ENCODE results near the gene UCP2. TPM values are rescaled to one million over a fixed set of nuclear protein-coding genes. Genes with fewer than 3 reads are reported as not detected.

The UCP2 gene
- total RNA-seq, 1 experiment from 2014 or later: 54.0 TPM

DNA sequence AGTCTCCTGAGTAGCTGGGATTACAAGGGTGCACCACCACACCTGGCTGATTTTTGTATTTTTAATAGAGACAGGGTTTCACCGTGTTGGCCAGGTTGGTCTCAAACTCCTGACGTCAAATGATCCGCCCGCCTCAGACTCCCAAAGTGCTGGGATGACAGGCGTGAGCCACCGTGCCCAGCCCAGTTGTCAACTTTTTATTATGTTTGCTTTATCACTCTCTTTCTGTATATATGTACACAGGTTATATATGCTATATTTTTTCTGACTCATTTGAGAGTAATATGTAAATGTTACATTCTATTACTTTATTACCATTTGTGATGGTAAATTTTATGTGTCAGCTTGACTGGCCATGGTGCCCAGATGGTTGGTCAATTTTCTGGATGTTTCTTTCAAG, 50.7 kb downstream of the UCP2 start:
- CTCF ChIA-PET: interaction anchor here (0.6 to 1.7 kb wide), 46 partner anchors 10 to 695 kb away, joined by 3 to 33 read pairs (median 4); partner anchors contain the start of genes DNAJB13, PPME1, RAB6A and UCP2
- Mint-ChIP-seq H3K4me3 (no peak overlapping the region), H3K27me3 (ENCODE audit: low read depth) (no peaks in the 10 kb centered on the region; the same call in 1 of the 2 replicates), H3K27ac (no peak overlapping the region), H3K9me3 (no peaks in the 10 kb centered on the region), H3K36me3 (peaks cover 37% of the 10 kb centered on the region), H3K4me1 (0 out of 2 replicates have a peak, but pooled peaks cover 2% of the 10 kb centered on the region)
- ATAC-seq (no peak), DNase-seq (ENCODE audit: low spot score) (no peak)
- POLR2A ChIA-PET: interaction anchor here (1.2 to 1.4 kb wide), 2 partner anchors 153 to 271 kb away, joined by 6 read pairs; no protein-coding TSS in a partner anchor
- TF ChIP-seq SMAD3 (CRISPR knock-in tag; IDR thresholded peaks at IDR 0.05; ENCODE audit: borderline replicate concordance): no peak
- TF ChIP-seq, protein P1, sequence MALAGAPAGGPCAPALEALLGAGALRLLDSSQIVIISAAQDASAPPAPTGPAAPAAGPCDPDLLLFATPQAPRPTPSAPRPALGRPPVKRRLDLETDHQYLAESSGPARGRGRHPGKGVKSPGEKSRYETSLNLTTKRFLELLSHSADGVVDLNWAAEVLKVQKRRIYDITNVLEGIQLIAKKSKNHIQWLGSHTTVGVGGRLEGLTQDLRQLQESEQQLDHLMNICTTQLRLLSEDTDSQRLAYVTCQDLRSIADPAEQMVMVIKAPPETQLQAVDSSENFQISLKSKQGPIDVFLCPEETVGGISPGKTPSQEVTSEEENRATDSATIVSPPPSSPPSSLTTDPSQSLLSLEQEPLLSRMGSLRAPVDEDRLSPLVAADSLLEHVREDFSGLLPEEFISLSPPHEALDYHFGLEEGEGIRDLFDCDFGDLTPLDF (CRISPR knock-in tag; IDR thresholded peaks at IDR 0.05): no peak
- no peak for TF ChIP-seq SMAD4 (CRISPR knock-in tag; IDR thresholded peaks at IDR 0.05)
- TF ChIP-seq, protein P2, sequence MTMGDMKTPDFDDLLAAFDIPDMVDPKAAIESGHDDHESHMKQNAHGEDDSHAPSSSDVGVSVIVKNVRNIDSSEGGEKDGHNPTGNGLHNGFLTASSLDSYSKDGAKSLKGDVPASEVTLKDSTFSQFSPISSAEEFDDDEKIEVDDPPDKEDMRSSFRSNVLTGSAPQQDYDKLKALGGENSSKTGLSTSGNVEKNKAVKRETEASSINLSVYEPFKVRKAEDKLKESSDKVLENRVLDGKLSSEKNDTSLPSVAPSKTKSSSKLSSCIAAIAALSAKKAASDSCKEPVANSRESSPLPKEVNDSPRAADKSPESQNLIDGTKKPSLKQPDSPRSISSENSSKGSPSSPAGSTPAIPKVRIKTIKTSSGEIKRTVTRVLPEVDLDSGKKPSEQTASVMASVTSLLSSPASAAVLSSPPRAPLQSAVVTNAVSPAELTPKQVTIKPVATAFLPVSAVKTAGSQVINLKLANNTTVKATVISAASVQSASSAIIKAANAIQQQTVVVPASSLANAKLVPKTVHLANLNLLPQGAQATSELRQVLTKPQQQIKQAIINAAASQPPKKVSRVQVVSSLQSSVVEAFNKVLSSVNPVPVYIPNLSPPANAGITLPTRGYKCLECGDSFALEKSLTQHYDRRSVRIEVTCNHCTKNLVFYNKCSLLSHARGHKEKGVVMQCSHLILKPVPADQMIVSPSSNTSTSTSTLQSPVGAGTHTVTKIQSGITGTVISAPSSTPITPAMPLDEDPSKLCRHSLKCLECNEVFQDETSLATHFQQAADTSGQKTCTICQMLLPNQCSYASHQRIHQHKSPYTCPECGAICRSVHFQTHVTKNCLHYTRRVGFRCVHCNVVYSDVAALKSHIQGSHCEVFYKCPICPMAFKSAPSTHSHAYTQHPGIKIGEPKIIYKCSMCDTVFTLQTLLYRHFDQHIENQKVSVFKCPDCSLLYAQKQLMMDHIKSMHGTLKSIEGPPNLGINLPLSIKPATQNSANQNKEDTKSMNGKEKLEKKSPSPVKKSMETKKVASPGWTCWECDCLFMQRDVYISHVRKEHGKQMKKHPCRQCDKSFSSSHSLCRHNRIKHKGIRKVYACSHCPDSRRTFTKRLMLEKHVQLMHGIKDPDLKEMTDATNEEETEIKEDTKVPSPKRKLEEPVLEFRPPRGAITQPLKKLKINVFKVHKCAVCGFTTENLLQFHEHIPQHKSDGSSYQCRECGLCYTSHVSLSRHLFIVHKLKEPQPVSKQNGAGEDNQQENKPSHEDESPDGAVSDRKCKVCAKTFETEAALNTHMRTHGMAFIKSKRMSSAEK (CRISPR knock-in tag; IDR thresholded peaks at IDR 0.05; ENCODE audit: borderline replicate concordance): no peak
- TF ChIP-seq, protein P3, sequence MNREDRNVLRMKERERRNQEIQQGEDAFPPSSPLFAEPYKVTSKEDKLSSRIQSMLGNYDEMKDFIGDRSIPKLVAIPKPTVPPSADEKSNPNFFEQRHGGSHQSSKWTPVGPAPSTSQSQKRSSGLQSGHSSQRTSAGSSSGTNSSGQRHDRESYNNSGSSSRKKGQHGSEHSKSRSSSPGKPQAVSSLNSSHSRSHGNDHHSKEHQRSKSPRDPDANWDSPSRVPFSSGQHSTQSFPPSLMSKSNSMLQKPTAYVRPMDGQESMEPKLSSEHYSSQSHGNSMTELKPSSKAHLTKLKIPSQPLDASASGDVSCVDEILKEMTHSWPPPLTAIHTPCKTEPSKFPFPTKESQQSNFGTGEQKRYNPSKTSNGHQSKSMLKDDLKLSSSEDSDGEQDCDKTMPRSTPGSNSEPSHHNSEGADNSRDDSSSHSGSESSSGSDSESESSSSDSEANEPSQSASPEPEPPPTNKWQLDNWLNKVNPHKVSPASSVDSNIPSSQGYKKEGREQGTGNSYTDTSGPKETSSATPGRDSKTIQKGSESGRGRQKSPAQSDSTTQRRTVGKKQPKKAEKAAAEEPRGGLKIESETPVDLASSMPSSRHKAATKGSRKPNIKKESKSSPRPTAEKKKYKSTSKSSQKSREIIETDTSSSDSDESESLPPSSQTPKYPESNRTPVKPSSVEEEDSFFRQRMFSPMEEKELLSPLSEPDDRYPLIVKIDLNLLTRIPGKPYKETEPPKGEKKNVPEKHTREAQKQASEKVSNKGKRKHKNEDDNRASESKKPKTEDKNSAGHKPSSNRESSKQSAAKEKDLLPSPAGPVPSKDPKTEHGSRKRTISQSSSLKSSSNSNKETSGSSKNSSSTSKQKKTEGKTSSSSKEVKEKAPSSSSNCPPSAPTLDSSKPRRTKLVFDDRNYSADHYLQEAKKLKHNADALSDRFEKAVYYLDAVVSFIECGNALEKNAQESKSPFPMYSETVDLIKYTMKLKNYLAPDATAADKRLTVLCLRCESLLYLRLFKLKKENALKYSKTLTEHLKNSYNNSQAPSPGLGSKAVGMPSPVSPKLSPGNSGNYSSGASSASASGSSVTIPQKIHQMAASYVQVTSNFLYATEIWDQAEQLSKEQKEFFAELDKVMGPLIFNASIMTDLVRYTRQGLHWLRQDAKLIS (CRISPR knock-in tag; IDR thresholded peaks at IDR 0.05; ENCODE audit: borderline replicate concordance): no peak
- TF ChIP-seq ZNF232 (CRISPR knock-in tag; IDR thresholded peaks at IDR 0.05): no peak
- TF ChIP-seq, protein P4, sequence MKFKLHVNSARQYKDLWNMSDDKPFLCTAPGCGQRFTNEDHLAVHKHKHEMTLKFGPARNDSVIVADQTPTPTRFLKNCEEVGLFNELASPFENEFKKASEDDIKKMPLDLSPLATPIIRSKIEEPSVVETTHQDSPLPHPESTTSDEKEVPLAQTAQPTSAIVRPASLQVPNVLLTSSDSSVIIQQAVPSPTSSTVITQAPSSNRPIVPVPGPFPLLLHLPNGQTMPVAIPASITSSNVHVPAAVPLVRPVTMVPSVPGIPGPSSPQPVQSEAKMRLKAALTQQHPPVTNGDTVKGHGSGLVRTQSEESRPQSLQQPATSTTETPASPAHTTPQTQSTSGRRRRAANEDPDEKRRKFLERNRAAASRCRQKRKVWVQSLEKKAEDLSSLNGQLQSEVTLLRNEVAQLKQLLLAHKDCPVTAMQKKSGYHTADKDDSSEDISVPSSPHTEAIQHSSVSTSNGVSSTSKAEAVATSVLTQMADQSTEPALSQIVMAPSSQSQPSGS (CRISPR knock-in tag; IDR thresholded peaks at IDR 0.05; ENCODE audit: borderline replicate concordance, low read depth): no peak
- TF ChIP-seq, protein P5, sequence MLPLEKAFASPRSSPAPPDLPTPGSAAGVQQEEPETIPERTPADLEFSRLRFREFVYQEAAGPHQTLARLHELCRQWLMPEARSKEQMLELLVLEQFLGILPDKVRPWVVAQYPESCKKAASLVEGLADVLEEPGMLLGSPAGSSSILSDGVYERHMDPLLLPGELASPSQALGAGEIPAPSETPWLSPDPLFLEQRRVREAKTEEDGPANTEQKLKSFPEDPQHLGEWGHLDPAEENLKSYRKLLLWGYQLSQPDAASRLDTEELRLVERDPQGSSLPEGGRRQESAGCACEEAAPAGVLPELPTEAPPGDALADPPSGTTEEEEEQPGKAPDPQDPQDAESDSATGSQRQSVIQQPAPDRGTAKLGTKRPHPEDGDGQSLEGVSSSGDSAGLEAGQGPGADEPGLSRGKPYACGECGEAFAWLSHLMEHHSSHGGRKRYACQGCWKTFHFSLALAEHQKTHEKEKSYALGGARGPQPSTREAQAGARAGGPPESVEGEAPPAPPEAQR (CRISPR knock-in tag; IDR thresholded peaks at IDR 0.05): no peak
- TF ChIP-seq, protein P6, sequence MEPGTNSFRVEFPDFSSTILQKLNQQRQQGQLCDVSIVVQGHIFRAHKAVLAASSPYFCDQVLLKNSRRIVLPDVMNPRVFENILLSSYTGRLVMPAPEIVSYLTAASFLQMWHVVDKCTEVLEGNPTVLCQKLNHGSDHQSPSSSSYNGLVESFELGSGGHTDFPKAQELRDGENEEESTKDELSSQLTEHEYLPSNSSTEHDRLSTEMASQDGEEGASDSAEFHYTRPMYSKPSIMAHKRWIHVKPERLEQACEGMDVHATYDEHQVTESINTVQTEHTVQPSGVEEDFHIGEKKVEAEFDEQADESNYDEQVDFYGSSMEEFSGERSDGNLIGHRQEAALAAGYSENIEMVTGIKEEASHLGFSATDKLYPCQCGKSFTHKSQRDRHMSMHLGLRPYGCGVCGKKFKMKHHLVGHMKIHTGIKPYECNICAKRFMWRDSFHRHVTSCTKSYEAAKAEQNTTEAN (CRISPR knock-in tag; IDR thresholded peaks at IDR 0.05): no peak
- no peak for TF ChIP-seq EMX1 (CRISPR knock-in tag; IDR thresholded peaks at IDR 0.05)
- TF ChIP-seq CREB1 (CRISPR knock-in tag; IDR thresholded peaks at IDR 0.05): no peak
- TF ChIP-seq, protein P7, sequence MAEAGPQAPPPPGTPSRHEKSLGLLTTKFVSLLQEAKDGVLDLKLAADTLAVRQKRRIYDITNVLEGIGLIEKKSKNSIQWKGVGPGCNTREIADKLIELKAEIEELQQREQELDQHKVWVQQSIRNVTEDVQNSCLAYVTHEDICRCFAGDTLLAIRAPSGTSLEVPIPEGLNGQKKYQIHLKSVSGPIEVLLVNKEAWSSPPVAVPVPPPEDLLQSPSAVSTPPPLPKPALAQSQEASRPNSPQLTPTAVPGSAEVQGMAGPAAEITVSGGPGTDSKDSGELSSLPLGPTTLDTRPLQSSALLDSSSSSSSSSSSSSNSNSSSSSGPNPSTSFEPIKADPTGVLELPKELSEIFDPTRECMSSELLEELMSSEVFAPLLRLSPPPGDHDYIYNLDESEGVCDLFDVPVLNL (CRISPR knock-in tag; IDR thresholded peaks at IDR 0.05; ENCODE audit: borderline replicate concordance, low read depth): no peak
- no peak for TF ChIP-seq NFE2L1 (CRISPR knock-in tag; IDR thresholded peaks at IDR 0.05)
- no peak for TF ChIP-seq FOXJ3 (CRISPR knock-in tag; IDR thresholded peaks at IDR 0.05; ENCODE audit: borderline replicate concordance)
- TF ChIP-seq, protein P8, sequence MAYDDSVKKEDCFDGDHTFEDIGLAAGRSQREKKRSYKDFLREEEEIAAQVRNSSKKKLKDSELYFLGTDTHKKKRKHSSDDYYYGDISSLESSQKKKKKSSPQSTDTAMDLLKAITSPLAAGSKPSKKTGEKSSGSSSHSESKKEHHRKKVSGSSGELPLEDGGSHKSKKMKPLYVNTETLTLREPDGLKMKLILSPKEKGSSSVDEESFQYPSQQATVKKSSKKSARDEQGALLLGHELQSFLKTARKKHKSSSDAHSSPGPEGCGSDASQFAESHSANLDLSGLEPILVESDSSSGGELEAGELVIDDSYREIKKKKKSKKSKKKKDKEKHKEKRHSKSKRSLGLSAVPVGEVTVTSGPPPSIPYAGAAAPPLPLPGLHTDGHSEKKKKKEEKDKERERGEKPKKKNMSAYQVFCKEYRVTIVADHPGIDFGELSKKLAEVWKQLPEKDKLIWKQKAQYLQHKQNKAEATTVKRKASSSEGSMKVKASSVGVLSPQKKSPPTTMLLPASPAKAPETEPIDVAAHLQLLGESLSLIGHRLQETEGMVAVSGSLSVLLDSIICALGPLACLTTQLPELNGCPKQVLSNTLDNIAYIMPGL (CRISPR knock-in tag; IDR thresholded peaks at IDR 0.05): no peak
- no peak for TF ChIP-seq JUN (CRISPR knock-in tag; IDR thresholded peaks at IDR 0.05)
- TF ChIP-seq, protein P9, sequence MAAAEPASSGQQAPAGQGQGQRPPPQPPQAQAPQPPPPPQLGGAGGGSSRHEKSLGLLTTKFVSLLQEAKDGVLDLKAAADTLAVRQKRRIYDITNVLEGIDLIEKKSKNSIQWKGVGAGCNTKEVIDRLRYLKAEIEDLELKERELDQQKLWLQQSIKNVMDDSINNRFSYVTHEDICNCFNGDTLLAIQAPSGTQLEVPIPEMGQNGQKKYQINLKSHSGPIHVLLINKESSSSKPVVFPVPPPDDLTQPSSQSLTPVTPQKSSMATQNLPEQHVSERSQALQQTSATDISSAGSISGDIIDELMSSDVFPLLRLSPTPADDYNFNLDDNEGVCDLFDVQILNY (CRISPR knock-in tag; IDR thresholded peaks at IDR 0.05): no peak
- TF ChIP-seq JAZF1 (CRISPR knock-in tag; IDR thresholded peaks at IDR 0.05): no peak
- no peak for TF ChIP-seq NR2C2 (CRISPR knock-in tag; IDR thresholded peaks at IDR 0.05)
- no peak for TF ChIP-seq KAT7 (CRISPR knock-in tag; IDR thresholded peaks at IDR 0.05; ENCODE audit: borderline replicate concordance)

All from WTC11 (cell line).